ENCODE results near the gene TLR9. TPM values are rescaled to one million over a fixed set of nuclear protein-coding genes. Genes with fewer than 3 reads are reported as not detected.

TLR9 gene
- total RNA-seq, 1 experiment from 2014 or later, result not detected

GRCh38 chr3:52173101-52173500, 52.3 kb downstream of the TLR9 start:
- DNase-seq (ENCODE audit: low spot score), result no peak

- DNase-seq (ENCODE audit: low spot score), result no peak
Observed at GRCh38 chr3:52172262-52172757, 53.1 kb downstream of the TLR9 start.

GRCh38 chr3:52171514-52172261, 53.8 kb downstream of the TLR9 start:
- DNase-seq (ENCODE audit: low spot score), result no peak

Other genes with a start within 250 kb of the TLR9 start
- 35.6 and 41.7 TPM in 2 replicates for gene ACY1, start 242.1 kb downstream of the TLR9 start, total RNA-seq (2014; rRNA removed; shearing (Covaris generic))
- 1,303 and 1,313 TPM in 2 replicates for gene RPL29, start 229.8 kb downstream of the TLR9 start, total RNA-seq (2014; rRNA removed; shearing (Covaris generic))
- gene DUSP7, start 169.1 kb downstream of the TLR9 start, total RNA-seq (2014; rRNA removed; shearing (Covaris generic)), result 4.3 and 6.2 TPM in 2 replicates
- 5.9 and 8.1 TPM in 2 replicates for gene POC1A, start 71.2 kb downstream of the TLR9 start, total RNA-seq (2014; rRNA removed; shearing (Covaris generic))
- 28.5 and 37.4 TPM in 2 replicates for gene ALAS1, start 27.5 kb downstream of the TLR9 start, total RNA-seq (2014; rRNA removed; shearing (Covaris generic))
- 67.0 and 78.4 TPM in 2 replicates for gene TWF2, start 13.5 kb upstream of the TLR9 start, total RNA-seq (2014; rRNA removed; shearing (Covaris generic))
- 4.4 and 5.6 TPM in 2 replicates for gene PPM1M, start 20.1 kb upstream of the TLR9 start, total RNA-seq (2014; rRNA removed; shearing (Covaris generic))
- gene WDR82, start 53.0 kb upstream of the TLR9 start, total RNA-seq (2014; rRNA removed; shearing (Covaris generic)), result 29.0 and 33.7 TPM in 2 replicates
- gene GLYCTK, start 62.2 kb upstream of the TLR9 start, total RNA-seq (2014; rRNA removed; shearing (Covaris generic)), result 2.4 and 8.3 TPM in 2 replicates
- gene DNAH1, start 90.7 kb upstream of the TLR9 start, total RNA-seq (2014; rRNA removed; shearing (Covaris generic)), result 0.60 TPM in 2 replicates
- 31.3 and 39.9 TPM in 2 replicates for gene BAP1, start 184.4 kb upstream of the TLR9 start, total RNA-seq (2014; rRNA removed; shearing (Covaris generic))
- gene PHF7, start 185.0 kb upstream of the TLR9 start, total RNA-seq (2014; rRNA removed; shearing (Covaris generic)), result 3.3 and 3.4 TPM in 2 replicates
- gene SEMA3G, start 219.5 kb upstream of the TLR9 start, total RNA-seq (2014; rRNA removed; shearing (Covaris generic)), result 0.29 TPM in 1 of 2 replicates, not detected in the other
- 1.3 TPM in 1 of 2 replicates, not detected in the other for gene TNNC1, start 228.4 kb upstream of the TLR9 start, total RNA-seq (2014; rRNA removed; shearing (Covaris generic))
- 7.5 and 13.7 TPM in 2 replicates for gene NISCH, start 230.0 kb upstream of the TLR9 start, total RNA-seq (2014; rRNA removed; shearing (Covaris generic))

Measured in H4 (cell line).